Neural cell (in vitro differentiated cells): Measurements from ENCODE around the gene DNAAF5. TPM values are rescaled to one million over a fixed set of nuclear protein-coding genes. Genes with fewer than 3 reads are reported as not detected.

Source experiments
- H2AFZ ChIP-seq: fragments of 200-600, 300-800 bp; sonication (generic), shearing (Covaris generic); 2 replicates; pipeline ENCODE4 v1.6.0; 2014; ENCODE audit warnings: low read depth, mild to moderate bottlenecking, antibody characterized with exemption, low read length, moderate library complexity
- H3F3A ChIP-seq: fragments of 200-600 bp; shearing (Covaris generic); 2 replicates; pipeline ENCODE4 v1.6.1; 2016; ENCODE audit warnings: mild to moderate bottlenecking, moderate library complexity, mixed read lengths, antibody characterized with exemption, low read length; ENCODE audit not compliant: insufficient read depth, poor library complexity, severe bottlenecking
- H3K27ac ChIP-seq: fragments of 200-600, 300-800 bp; sonication (generic), shearing (Covaris generic); 2 replicates; pipeline ENCODE4 v1.5.1; 2014; ENCODE audit warnings: mild to moderate bottlenecking, low read length, moderate library complexity
- H3K27me3 ChIP-seq: fragments of 300-800, 200-600 bp; sonication (generic), shearing (Covaris generic); 2 replicates; pipeline ENCODE4 v1.6.0; 2014; ENCODE audit warnings: mild to moderate bottlenecking, low read depth, low read length, moderate library complexity; ENCODE audit not compliant: insufficient read depth
- H3K36me3 ChIP-seq: fragments of 300-800, 200-600 bp; sonication (generic), shearing (Covaris generic); 2 replicates; pipeline ENCODE4 v1.5.1; 2014; ENCODE audit warnings: mild to moderate bottlenecking, antibody characterized with exemption, low read length, moderate library complexity; ENCODE audit not compliant: insufficient read depth
- H3K4me2 ChIP-seq: fragments of 300-800, 200-600 bp; sonication (generic), shearing (Covaris generic); 2 replicates; pipeline ENCODE4 v1.6.0; 2014; ENCODE audit warnings: mild to moderate bottlenecking, low read length
- H3K4me3 ChIP-seq: fragments of 300-800, 200-600 bp; sonication (generic), shearing (Covaris generic); 2 replicates; pipeline ENCODE4 v1.5.1; 2014; ENCODE audit warnings: mild to moderate bottlenecking, low read length, moderate library complexity
- H3K79me2 ChIP-seq: fragments of 200-600 bp; shearing (Covaris generic); replicated peaks from 2 replicates; pipeline ENCODE4 v1.6.0; 2014; ENCODE audit warnings: mild to moderate bottlenecking, low read length, moderate library complexity; ENCODE audit not compliant: insufficient read depth
- H3K9ac ChIP-seq: fragments of 300-800, 200-600 bp; sonication (generic), shearing (Covaris generic); 2 replicates; pipeline ENCODE4 v1.6.1; 2016; ENCODE audit warnings: mild to moderate bottlenecking, low read length, mixed read lengths
- H3K9me2 ChIP-seq: fragments of 200-600 bp; shearing (Covaris generic); 2 replicates; pipeline ENCODE4 v1.6.1; 2016; ENCODE audit warnings: mild to moderate bottlenecking, low read length, mixed read lengths; ENCODE audit not compliant: insufficient read depth
- H3K9me3 ChIP-seq: fragments of 200-600, 300-800 bp; sonication (generic), shearing (Covaris generic); 2 replicates; pipeline ENCODE4 v1.6.1; 2016; ENCODE audit warnings: mild to moderate bottlenecking, mixed run types, low read length, moderate library complexity, mixed read lengths
- H4K20me1 ChIP-seq: fragments of 200-600 bp; shearing (Covaris generic); 2 replicates; pipeline ENCODE4 v1.6.1; 2016; ENCODE audit warnings: mild to moderate bottlenecking, mixed run types; ENCODE audit not compliant: insufficient read depth
- CTCF ChIP-seq: fragments of 450-650 bp; IDR thresholded peaks from 2 replicates; pipeline ENCODE4 v1.5.1; 2014; ENCODE audit warnings: antibody characterized with exemption, mild to moderate bottlenecking, moderate library complexity; ENCODE audit not compliant: poor library complexity, severe bottlenecking
- EP300 ChIP-seq: fragments of 450-650 bp; conservative IDR thresholded peaks from 2 replicates; pipeline ENCODE4 v1.6.1; 2014; ENCODE audit warnings: antibody characterized with exemption, mild to moderate bottlenecking, moderate library complexity; ENCODE audit not compliant: poor library complexity, severe bottlenecking
- EZH2 ChIP-seq: fragments of 200-600, 300-800 bp; shearing (Covaris generic), sonication (generic); IDR thresholded peaks from 2 replicates; pipeline ENCODE4 v1.6.1; 2014; ENCODE audit warnings: antibody characterized with exemption, low read length, borderline replicate concordance, mild to moderate bottlenecking; ENCODE audit not compliant: insufficient read depth, poor library complexity, severe bottlenecking
- MXI1 ChIP-seq: fragments of 450-650 bp; conservative IDR thresholded peaks from 2 replicates; pipeline ENCODE4 v1.6.1; 2014; ENCODE audit warnings: antibody characterized with exemption, mild to moderate bottlenecking; ENCODE audit not compliant: poor library complexity, severe bottlenecking
- POLR2AphosphoS5 ChIP-seq: IDR thresholded peaks from 2 replicates; pipeline ENCODE4 v1.6.1; 2012
- RAD21 ChIP-seq: fragments of 450-650 bp; conservative IDR thresholded peaks from 2 replicates; pipeline ENCODE4 v1.6.1; 2014; ENCODE audit warnings: antibody characterized with exemption, mild to moderate bottlenecking, moderate library complexity
- REST ChIP-seq: IDR thresholded peaks from 2 replicates; pipeline ENCODE4 v1.6.1; 2012; ENCODE audit warnings: borderline replicate concordance
- SMC3 ChIP-seq: fragments of 450-650 bp; conservative IDR thresholded peaks from 2 replicates; pipeline ENCODE4 v1.6.1; 2014; ENCODE audit warnings: antibody characterized with exemption, mild to moderate bottlenecking, moderate library complexity; ENCODE audit not compliant: poor library complexity
- TAF1 ChIP-seq: IDR thresholded peaks from 2 replicates; pipeline ENCODE4 v1.6.1; 2012; ENCODE audit warnings: low read depth
- polyA plus RNA-seq: library from polyadenylated mRNA; depleted of rRNA; stranded (reverse); fragments of >200 nt; gene quantifications from 2 replicates; pipeline ENCODE4 v1.2.3, GENCODE V29; 2014

The DNAAF5 gene
- polyA plus RNA-seq, 1 donor from 2014 or later = 5.3 TPM

GRCh38 chr7:772861-773621 lies 46.5 kb downstream of the DNAAF5 start:
- Histone ChIP-seq H3K36me3 (no peaks in the 10 kb centered on the region), H3K9me2 (no peaks in the 10 kb centered on the region), H3K27me3 (no peaks in the 10 kb centered on the region), H3K4me2 (no peak overlapping the region), H3K27ac (no peak overlapping the region), H3K4me3 (no peak overlapping the region), H3K9ac (no peak overlapping the region), H2AFZ (no peak overlapping the region), H3F3A (no peaks in the 10 kb centered on the region), H3K9me3 (no peaks in the 10 kb centered on the region), H4K20me1 (no peaks in the 10 kb centered on the region), H3K79me2 (no peaks in the 10 kb centered on the region)
- TF ChIP-seq CTCF (no peak), TAF1 (no peak), MXI1 (no peak), EZH2 (no peak), RAD21 (no peak), REST (no peak), SMC3 (no peak), EP300 (no peak), POLR2AphosphoS5 (no peak)

- H3K4me2 ChIP-seq = no peak overlapping the region
- no peak for TF ChIP-seq MXI1
- TF ChIP-seq REST = no peak
- no peak for TF ChIP-seq POLR2AphosphoS5
- TF ChIP-seq TAF1 = no peak
- TF ChIP-seq SMC3 = no peak
- no peak for TF ChIP-seq EP300
- no peak for TF ChIP-seq CTCF
- no peak for TF ChIP-seq EZH2
- TF ChIP-seq RAD21 = no peak
- no peak overlapping the region for H3K9ac ChIP-seq
- H3K79me2 ChIP-seq = no peaks in the 10 kb centered on the region
- H3K27ac ChIP-seq = no peak overlapping the region
- no peaks in the 10 kb centered on the region for H4K20me1 ChIP-seq
- H3K9me3 ChIP-seq = no peaks in the 10 kb centered on the region
- no peaks in the 10 kb centered on the region for H3F3A ChIP-seq
- no peaks in the 10 kb centered on the region for H3K9me2 ChIP-seq
- H2AFZ ChIP-seq = no peak overlapping the region
- no peaks in the 10 kb centered on the region for H3K27me3 ChIP-seq
- no peak overlapping the region for H3K4me3 ChIP-seq
- no peaks in the 10 kb centered on the region for H3K36me3 ChIP-seq
Measured at GRCh38 chr7:773622-773915, 47.1 kb downstream of the DNAAF5 start.
